CD4-positive, alpha-beta T cell treated with Interleukin-12 subunit alpha and Interleukin-12 subunit beta, for 1 hour (primary cell): Measurements from ENCODE around the gene TASOR.

Experiments
- DNase-seq: peaks from one replicate; pipeline ENCODE4 v3.0.0-alpha.2; 2020

Gene TASOR

GRCh38 chr3:56684029-56684428 lies 964 bp upstream of the TASOR start:
- no peak for DNase-seq

GRCh38 chr3:56682462-56683121 lies 473 bp downstream of the TASOR start:
- DNase-seq: peak; percentile 79

- DNase-seq: no peak
Observed at GRCh38 chr3:56681984-56682461, 1.0 kb downstream of the TASOR start.

- DNase-seq: no peak
Observed at GRCh38 chr3:56680054-56680580, 2.9 kb downstream of the TASOR start.

GRCh38 chr3:56677286-56677685 lies 5.8 kb downstream of the TASOR start:
- DNase-seq: no peak

GRCh38 chr3:56673781-56674457 lies 9.1 kb downstream of the TASOR start:
- DNase-seq: no peak

- DNase-seq: no peak
Observed at GRCh38 chr3:56667973-56668579, 15.0 kb downstream of the TASOR start.

GRCh38 chr3:56664823-56665222 lies 18.2 kb downstream of the TASOR start:
- DNase-seq: no peak

GRCh38 chr3:56655709-56656108 lies 27.4 kb downstream of the TASOR start:
- DNase-seq: no peak

GRCh38 chr3:56654460-56654859 lies 28.6 kb downstream of the TASOR start:
- no peak for DNase-seq

- no peak for DNase-seq
Observed at GRCh38 chr3:56645407-56645806, 37.7 kb downstream of the TASOR start.

GRCh38 chr3:56633602-56634535 lies 49.2 kb downstream of the TASOR start:
- DNase-seq: no peak
